Myometrial cell (primary cell): Measurements from ENCODE around the gene PPEF2. TPM values are rescaled to one million over a fixed set of nuclear protein-coding genes. Genes with fewer than 3 reads are reported as not detected.

Experiments used
- total RNA-seq: library from RNA; depleted of rRNA; stranded (reverse); fragments of >200 nt; gene quantifications from 2 replicates; pipeline ENCODE4 v1.2.3, GENCODE V29; 2015

The PPEF2 gene, protein sequence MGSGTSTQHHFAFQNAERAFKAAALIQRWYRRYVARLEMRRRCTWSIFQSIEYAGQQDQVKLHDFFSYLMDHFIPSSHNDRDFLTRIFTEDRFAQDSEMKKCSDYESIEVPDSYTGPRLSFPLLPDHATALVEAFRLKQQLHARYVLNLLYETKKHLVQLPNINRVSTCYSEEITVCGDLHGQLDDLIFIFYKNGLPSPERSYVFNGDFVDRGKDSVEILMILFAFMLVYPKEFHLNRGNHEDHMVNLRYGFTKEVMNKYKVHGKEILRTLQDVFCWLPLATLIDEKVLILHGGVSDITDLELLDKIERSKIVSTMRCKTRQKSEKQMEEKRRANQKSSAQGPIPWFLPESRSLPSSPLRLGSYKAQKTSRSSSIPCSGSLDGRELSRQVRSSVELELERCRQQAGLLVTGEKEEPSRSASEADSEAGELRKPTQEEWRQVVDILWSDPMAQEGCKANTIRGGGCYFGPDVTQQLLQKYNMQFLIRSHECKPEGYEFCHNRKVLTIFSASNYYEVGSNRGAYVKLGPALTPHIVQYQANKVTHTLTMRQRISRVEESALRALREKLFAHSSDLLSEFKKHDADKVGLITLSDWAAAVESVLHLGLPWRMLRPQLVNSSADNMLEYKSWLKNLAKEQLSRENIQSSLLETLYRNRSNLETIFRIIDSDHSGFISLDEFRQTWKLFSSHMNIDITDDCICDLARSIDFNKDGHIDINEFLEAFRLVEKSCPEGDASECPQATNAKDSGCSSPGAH
- total RNA-seq = not detected in 2 replicates

DNA sequence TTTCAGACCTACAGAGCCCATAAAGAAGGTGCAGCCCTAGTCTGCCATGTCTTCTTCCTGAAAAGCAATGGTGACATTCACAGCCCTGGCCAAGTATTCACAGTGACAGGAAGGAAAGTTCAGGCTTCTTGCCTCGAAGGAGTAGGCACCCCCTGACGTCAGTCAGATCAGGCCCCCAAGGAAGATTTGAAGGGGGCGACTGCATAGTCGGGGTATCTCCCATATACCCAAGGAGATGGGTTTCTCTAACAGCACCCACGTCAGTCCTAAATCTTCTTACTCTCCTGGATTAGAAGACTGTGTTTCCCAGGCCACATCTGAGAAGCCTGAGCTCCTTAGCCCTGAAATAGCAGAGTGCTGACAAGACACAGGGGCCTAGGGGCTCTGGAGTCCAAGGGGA lies at the start of gene PPEF2:
PPEF2 (minus strand) TSS at position 101 of the 400 bp plus-strand sequence. CDS start 6,127 bp downstream, outside the sequence.

DNA sequence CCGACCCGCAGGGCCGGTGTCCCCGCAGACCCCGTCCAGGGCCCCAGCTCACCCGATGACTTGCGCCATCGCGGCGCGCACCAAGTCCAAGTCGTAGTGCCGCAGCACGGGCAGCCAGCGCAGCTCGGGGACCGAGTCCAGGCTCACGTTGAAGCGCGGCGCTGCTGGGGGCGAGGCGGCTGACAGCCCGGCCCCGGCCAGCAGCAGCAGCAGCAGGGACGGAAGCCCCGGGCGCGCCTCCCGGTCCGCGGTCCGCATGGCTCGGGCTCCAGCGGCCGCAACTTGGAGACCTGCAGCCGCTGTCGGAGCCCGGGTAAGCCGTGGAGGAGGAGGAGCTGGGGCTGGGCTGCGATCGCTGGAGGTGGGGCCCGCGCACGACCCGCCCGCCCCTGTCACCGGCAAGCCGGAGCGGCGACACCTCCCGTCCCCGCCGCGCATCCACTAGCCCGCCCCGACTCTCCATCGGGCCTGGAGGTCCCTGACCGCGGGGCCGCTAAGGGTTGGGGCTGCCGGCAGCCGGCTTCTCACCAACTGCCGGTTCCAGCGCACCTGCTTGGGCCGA lies 38.5 kb upstream of the PPEF2 start, which contains the start of gene NAAA:
NAAA (minus strand) TSS at position 322 of the 562 bp plus-strand sequence; CDS start at position 258, 64 bp downstream.

Other genes with a start within 250 kb of the PPEF2 start
- gene G3BP2, start 229.0 kb downstream of the PPEF2 start, total RNA-seq = 84.8 and 115 TPM in 2 replicates
- gene USO1, start 177.9 kb downstream of the PPEF2 start, total RNA-seq = 98.3 and 128 TPM in 2 replicates
- 32.9 and 97.7 TPM in 2 replicates for gene NAAA, start 38.6 kb upstream of the PPEF2 start, total RNA-seq
- gene SDAD1, start 88.5 kb upstream of the PPEF2 start, total RNA-seq = 21.6 and 25.3 TPM in 2 replicates
- not detected in 2 replicates for gene CXCL9, start 105.1 kb upstream of the PPEF2 start, total RNA-seq
- gene CXCL10, start 121.0 kb upstream of the PPEF2 start, total RNA-seq = not detected in 2 replicates
- gene CXCL11, start 133.6 kb upstream of the PPEF2 start, total RNA-seq = not detected in 2 replicates
- not detected in 2 replicates for gene ART3, start 172.3 kb upstream of the PPEF2 start, total RNA-seq
- 38.5 and 46.7 TPM in 2 replicates for gene NUP54, start 245.9 kb upstream of the PPEF2 start, total RNA-seq